COR-L47 (cell line): ENCODE results near the gene FAM181A.

Experiments
- DNase-seq: peaks from one replicate; lab custom pipeline; 2025; lab: John Stamatoyannopoulos, UW

The FAM181A gene

GRCh38 chr14:93903342-93904184, 23.6 kb upstream of the FAM181A start:
- peak; percentile 25 for DNase-seq

GRCh38 chr14:93905623-93906022, 21.5 kb upstream of the FAM181A start:
- no peak for DNase-seq

DNA sequence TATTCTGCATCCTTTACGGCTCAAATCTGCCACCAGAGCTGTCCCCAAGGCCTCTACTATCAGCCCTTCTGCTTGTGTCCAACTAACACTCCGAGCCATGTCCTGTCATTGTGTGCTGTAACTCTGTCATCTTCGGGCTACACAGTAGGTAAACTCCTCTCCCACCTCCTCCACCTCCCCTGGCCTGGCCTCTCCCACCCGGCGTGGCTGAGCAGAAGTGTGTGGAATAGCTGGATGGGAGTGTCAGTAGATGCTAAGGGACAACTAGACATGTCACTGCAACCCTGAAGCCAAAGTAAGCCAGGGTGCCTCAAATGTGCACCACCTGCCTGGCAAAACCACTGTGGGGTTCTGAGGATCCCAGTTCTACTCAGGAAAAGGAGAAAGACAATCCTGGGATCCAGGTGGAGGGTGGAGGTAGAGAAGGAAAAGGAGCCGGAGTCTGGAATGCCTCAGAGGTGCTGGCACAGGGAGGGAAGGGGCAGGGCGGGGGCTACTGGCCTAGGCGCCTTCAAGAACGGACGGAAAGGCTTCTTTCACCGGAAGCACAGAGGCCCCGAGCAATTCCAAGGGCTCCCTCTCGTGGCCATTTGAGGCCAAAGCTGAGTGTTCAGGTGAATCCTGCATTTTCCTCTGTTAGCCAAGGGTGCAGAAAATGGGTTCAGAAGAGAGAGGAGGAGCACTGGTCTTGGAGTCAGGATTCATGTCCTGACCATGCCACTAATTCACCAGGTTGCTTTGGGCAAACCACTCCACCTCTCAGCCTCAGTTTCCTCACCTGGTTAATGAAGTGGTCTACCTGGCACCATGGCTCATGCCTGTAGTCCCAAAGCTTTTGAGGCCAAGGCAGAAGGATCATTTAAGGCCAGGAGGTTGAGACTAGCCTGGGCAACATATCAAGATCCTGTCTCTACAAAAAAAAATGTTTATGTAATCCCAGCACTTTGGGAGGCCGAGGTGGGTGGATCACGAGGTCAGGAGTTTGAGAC, 20.5 kb upstream of the FAM181A start:
- DNase-seq, result peak; percentile 84

- no peak for DNase-seq
Measured at GRCh38 chr14:93909429-93910128, 17.6 kb upstream of the FAM181A start.

GRCh38 chr14:93911975-93912615, 15.0 kb upstream of the FAM181A start:
- no peak for DNase-seq

GRCh38 chr14:93912782-93913181, 14.4 kb upstream of the FAM181A start:
- no peak for DNase-seq

DNA sequence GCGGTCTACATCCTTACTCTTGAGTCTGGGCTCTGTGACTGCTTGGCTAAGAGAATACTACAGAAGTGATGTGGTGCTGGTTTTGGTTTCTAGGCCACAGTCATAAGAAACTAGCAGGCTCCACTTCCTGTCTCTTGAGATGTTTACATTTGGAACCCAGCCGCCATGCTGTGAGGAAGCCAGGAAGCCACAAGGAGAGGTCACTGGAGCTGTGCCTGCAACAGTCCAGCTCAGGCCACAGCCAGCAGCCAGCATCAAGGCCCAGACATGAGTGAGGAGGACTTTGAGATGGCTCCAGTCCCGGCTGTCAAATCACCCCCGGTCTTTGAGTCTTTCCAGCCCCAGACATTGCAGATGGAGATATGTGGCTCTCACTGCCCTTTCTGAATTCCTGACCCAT, 12.9 kb upstream of the FAM181A start:
- DNase-seq, result no peak

DNA sequence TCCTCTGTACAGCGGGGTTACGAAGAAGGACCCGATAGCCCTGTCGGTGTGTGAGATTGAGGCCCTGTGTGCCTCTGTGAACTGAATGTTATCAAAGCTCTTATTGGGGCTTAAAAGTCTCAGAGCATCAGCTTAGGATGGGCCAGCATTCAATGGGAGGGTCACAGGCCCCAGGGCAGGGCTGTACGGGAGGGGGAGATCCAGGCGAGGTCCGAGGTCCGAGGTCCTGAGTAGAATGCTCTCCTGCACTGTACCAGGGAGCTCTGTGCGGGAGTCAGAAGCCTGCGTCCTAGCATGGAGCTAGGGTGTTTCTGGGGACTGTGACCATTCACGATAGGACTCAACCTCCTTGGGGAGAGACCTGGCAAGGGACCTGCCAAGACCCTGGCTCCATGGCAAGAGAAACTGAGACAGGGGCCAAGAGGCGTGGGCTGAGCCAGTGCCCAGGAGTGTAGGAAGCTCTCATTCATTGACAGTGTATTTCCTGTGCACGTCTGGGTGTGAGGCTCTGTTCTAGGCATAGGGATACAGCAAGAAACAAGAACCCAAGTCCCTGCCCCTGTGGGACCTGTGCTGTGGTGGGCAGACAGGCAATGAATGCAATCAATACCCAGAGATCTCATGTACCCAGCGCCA, 12.0 kb upstream of the FAM181A start:
- no peak for DNase-seq

DNA sequence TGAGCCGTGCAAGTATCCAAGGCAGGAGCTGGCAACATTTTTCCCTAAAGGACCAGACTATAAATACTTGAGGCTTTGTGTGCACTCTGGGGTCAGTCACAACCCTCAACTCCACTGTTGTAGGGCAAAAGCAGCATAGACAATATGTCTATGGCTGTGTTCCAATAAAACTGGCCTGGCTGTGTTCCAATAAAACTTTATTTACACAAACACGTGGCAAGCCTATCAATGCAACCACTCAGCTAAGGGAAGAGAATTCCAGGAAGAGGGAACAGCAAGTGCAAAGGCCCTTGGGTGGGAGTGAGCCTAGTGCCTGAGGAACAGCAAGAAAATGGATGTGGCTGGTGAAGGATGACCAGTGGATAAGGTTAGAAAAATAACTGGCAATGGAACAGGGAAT, 11.3 kb upstream of the FAM181A start:
- DNase-seq, result no peak

DNA sequence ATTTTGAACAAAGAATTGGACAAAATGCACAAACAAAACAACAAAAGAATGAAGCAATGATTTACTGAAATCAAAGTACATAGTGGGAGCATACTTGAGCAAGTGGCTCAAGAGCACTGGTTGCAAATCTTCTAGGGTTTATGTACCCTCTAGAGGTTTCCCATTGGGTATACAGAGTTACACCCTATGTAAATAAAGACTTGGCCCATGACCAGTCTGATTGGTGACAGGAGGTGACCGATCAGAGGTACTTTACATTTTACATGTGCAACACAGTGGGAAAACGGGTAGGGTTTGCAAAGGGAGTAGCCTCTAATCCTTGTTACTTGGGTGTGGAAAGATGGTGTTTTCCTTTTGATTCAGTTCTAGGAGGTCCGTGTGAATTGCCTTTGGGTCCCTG, 10.6 kb upstream of the FAM181A start:
- DNase-seq, result no peak

GRCh38 chr14:93917141-93917540, 10.0 kb upstream of the FAM181A start:
- DNase-seq, result no peak

GRCh38 chr14:93921001-93921806, 5.9 kb upstream of the FAM181A start:
- DNase-seq, result no peak

- no peak for DNase-seq
Measured at GRCh38 chr14:93923626-93924025, 3.5 kb upstream of the FAM181A start.

- no peak for DNase-seq
Measured at GRCh38 chr14:93924592-93925355, 2.4 kb upstream of the FAM181A start.

DNA sequence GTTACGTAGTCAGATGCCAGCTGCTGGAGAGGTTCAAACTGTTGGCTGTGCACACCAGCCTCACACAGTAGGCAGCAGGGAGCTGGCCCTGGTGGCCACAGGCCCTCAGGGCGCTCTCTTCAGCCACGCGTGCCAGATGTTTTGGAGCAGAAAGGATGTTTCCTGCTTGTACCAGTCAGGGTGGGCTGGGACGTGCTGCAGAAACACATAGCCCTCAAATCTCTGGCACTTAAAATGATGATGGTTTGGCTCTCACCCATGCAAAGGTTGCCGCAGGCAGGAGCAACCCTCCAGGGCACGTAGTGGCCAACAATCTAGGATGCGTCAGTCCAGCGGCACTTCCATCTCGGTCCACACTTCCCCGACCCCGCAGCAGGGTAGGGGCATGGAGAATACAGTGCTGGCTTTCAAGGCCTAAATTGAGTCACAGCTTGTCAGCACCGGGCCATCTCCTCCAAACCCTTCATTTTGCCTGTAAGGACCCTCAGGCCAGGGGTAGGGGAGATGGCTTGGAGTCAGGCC, 1.7 kb upstream of the FAM181A start:
- DNase-seq, result no peak

DNA sequence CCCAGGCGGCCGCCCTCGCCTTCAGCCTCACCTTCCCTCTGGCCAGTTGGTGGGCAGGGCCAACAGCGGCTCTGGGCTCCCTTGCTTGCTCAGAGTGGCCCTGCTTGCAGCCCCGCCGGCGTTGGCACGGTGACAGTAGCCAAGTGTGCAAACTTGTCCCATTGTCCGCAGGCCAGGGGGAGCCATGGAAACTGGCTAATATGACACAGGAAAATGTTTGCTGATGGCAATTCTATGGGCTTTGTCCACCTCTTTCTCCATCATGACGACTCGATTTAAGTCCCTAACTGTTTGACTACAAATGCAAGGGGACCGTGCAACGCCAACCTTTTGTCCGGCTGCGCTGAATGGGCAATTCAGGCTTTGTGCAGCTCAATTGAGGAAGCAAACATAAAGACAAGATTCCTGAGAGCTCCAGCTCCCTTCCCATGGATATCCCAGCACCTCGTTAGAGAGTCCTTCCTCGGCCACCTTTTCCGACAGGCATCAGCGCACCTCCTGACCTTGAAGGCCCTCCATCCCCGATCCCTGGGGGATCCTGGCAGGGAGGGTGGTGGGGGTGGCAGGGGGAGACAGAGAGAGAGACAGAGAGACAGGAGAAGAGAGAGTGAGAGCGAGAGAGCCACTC, 785 bp upstream of the FAM181A start:
- DNase-seq, result peak; percentile 95

GRCh38 chr14:93927800-93928145, 629 bp downstream of the FAM181A start:
- no peak for DNase-seq

- DNase-seq, result no peak
Measured at GRCh38 chr14:93928184-93929047, 1.3 kb downstream of the FAM181A start.
